Airway epithelial cell (primary cell): ENCODE data around the gene AKT1. TPM values are rescaled to one million over a fixed set of nuclear protein-coding genes. Genes with fewer than 3 reads are reported as not detected.

Source experiments
- total RNA-seq: library from RNA; depleted of rRNA; stranded (reverse); fragments of >200 nt; gene quantifications from 2 replicates; pipeline ENCODE4 v1.2.3, GENCODE V29; 2015

Gene AKT1
- total RNA-seq: 109 and 118 TPM in 2 replicates

DNA sequence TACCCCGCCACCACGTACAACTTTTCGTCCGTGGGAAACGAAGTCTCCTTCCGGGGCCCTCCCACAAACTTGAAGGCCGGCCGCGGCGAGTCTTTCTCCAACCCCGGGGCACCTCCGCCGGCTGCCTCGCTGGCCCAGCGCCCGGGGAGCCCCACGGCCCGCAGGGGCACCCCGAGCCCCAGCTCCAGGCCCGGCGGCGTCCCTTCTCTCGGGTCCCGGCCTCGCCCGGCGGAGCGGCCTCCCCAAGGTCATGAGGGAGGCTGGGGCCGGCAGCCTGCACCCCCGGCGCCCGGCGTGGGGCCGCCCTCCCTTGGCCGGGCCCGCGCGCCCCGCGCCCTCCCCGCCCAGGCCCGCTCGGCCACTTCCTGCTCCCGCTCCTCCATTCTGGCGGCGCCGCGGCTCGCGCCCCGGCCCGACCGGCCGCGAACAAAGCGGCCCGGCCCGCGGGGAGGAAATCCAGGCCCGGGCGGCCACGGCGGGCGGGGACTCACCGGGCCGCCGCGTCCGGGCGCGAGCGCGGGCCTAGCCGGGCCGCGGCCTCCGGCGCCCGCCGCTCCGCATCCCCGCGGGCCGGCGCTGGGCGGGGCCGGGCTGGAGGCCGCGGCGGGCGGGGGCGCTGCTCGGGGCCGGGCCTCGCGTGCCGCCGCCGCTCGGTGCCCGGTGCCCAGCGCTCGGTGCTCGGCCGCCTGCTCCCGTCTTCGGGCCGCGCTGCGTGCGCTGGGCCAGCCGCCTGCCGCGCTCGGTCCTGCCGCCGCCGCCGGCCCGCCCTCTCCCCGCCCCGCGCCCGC lies at the start of gene AKT1:
TSS of gene AKT1 (minus strand) at position 756 of the 788 bp plus-strand sequence. CDS start 3,105 bp downstream, outside the sequence.

DNA sequence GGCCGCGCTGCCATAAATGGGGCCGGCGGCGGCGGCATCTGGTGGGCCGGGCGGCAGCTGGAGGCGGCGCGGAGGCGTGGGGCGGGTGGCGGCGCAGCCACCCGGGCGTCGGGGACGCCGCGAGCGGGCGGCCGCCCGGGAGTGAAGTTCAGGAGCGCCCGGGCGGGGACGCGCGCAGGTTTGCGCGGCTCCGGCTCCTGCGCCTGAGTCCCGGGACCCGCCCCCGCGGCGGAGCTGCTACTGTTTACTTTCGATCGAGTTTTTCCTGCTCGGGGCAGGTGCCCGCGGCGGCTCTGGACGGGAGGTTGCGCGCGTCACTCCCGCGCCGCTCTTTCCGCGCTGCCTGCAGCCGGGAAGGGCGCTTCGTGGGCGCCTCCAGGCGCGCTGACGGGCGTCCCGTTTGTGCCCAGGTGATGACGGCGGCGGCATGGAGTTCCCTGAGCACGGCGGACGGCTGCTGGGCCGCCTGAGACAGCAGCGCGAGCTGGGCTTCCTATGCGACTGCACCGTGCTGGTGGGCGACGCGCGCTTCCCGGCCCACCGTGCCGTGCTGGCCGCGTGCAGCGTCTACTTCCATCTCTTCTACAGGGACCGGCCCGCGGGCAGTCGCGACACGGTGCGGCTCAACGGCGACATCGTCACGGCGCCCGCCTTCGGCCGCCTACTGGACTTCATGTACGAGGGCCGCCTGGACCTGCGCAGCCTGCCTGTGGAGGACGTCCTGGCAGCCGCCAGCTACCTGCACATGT lies 5.4 kb upstream of the AKT1 start, which contains the start of gene ZBTB42:
TSS of gene ZBTB42 (plus strand) at position 331 of the 749 bp plus-strand sequence. CDS start at position 428, 97 bp downstream.

DNA sequence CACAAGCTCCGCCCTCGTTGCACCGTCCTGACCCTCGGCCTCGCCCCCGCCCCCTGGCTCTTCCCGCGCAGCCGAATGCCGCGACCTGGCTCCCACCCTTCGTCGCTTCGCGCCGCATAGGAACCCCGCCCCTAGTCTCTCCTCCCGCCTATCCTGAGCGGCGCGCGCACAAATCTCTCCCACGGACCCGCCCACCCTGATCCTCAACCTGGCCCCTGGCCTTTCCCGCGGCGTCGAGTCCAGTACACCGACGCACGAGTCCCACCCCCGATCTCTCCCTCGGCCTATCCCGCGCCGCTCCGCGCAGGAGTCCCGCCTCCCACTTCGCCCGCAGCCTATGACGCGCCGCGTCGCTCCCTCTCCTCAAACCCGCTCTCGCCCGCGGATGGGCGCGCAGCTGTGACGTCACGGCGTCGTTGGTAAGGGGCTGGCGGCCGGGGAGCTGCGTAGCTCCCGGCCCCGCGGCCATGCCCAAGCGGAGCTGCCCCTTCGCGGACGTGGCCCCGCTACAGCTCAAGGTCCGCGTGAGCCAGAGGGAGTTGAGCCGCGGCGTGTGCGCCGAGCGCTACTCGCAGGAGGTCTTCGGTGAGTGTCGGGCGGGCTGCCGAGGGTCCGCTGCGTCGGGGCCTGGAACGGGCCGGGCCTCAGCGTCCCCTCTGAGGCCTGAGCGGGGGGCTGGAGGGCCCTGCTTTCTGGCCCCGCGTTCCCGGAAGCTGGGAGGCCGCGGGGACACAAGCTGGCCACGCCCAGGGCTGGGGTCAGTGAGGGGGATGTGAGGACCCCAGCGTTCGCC lies 42.6 kb downstream of the AKT1 start, which contains the start of gene SIVA1:
TSS of gene SIVA1 (plus strand) at position 413 of the 793 bp plus-strand sequence. CDS start at position 468, 55 bp downstream.

DNA sequence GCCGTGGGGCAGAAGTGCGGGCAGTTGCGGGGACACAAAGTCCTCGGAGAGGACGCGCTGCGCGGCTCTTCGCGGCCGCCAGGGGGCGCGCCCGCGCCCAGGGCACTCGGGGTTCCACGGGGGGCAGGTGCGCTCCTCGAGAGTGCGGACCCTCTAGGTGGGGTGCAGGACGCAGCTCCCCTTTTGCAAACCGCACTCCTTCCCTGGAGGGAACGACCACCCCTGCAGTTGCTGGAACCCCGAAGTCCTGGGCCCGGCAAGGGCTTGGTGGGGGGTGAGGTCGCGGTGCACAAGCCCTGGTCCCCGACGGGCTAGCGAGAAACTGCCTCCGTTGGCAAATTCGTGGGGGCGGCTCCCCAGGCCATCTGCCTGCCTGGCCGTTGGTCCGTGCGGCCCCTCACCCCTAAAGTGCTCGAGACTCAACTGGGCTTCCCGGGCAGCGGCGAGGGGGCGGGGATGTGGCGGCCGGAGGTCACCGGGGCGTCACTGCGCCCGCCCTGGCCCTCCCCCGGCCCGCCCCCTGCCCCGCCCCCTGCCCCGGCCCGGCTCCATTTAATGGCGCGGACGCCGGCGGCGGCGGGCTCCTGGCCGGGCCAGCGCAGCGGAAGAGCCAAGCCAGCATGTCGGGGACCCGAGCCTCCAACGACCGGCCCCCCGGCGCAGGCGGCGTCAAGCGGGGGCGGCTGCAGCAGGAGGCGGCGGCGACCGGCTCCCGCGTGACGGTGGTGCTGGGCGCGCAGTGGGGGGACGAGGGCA lies 71.7 kb downstream of the AKT1 start, which contains the start of gene ADSS1:
TSS of gene ADSS1 (plus strand) at position 579 of the 756 bp plus-strand sequence. CDS start at position 621, 42 bp downstream.

Other genes starting within 250 kb of the AKT1 start
- not detected in 2 replicates for gene C14orf180, start 216.0 kb downstream of the AKT1 start, total RNA-seq
- 0.49 TPM in 1 of 2 replicates, not detected in the other for gene TMEM179, start 191.0 kb downstream of the AKT1 start, total RNA-seq
- 56.7 and 60.9 TPM in 2 replicates for gene INF2, start 106.1 kb downstream of the AKT1 start, total RNA-seq
- gene ADSS1, start 71.5 kb downstream of the AKT1 start, total RNA-seq: 7.9 and 13.1 TPM in 2 replicates
- gene SIVA1, start 42.6 kb downstream of the AKT1 start, total RNA-seq: 327 and 456 TPM in 2 replicates
- gene ZBTB42, start 5.4 kb upstream of the AKT1 start, total RNA-seq: 3.9 and 6.0 TPM in 2 replicates
- gene CEP170B, start 69.5 kb upstream of the AKT1 start, total RNA-seq: 35.4 and 42.4 TPM in 2 replicates
- gene PLD4, start 129.1 kb upstream of the AKT1 start, total RNA-seq: not detected in 2 replicates
- 222 and 339 TPM in 2 replicates for gene AHNAK2, start 182.6 kb upstream of the AKT1 start, total RNA-seq
- 9.0 and 10.7 TPM in 2 replicates for gene CLBA1, start 190.0 kb upstream of the AKT1 start, total RNA-seq
- gene CDCA4, start 225.3 kb upstream of the AKT1 start, total RNA-seq: 53.5 and 59.1 TPM in 2 replicates